DMS 273 (cell line): ENCODE measurements around the gene C3orf80.
A peak's percentile ranks its signal among the peaks of the same experiment; 100 is the strongest.
"Not testable (repeated sequence)": the region's sequence is repeated elsewhere in the genome, so short reads cannot be mapped to it uniquely, and the experiment has no call there.

Source experiments
- DNase-seq: peaks from one replicate; lab custom pipeline; 2025; ENCODE audit not compliant: unreplicated experiment; lab: John Stamatoyannopoulos, UW

The C3orf80 gene

DNA sequence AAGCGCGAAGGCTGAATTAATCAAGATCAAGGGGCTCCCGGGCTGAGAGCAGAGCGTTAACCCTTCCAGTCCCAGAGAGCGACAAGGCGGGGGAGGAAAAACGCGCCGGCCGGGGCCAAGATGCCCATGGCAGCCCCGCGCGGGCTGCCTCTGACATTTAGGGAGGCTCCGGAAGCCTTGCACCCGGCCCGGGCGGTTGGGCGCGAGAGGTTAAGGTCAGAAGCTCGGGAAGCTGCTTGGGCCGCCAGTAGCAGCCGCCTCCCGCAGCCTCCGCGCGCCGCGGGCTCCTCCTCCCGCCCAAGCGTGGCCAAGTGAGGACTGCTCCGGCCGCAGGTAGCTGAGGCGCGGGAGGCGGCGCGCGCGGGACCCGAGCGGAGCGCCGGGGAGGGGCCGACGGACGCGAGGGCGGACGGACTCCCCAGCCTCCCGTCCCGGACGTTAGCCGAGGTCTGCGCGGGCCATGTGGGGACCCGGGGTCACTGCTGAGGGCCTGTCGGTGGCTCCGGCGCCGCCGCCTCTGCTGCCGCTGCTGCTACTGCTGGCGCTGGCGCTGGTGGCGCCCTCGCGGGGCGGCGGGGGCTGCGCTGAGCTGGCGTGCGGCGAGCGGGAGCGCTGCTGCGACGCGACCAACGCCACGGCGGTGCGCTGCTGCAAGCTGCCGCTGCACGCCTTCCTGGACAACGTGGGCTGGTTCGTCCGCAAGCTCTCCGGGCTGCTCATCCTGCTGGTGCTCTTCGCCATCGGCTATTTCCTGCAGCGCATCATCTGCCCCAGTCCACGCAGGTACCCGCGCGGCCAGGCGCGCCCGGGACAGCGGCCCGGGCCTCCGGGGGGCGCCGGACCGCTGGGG is at the start of gene C3orf80:
C3orf80 (plus strand) TSS at position 247 of the 850 bp plus-strand sequence; CDS start at position 461, 214 bp downstream.
- peak; percentile 92 for DNase-seq

GRCh38 chr3:160176923-160177322 is 48.3 kb upstream of the C3orf80 start:
- no peak for DNase-seq

DNA sequence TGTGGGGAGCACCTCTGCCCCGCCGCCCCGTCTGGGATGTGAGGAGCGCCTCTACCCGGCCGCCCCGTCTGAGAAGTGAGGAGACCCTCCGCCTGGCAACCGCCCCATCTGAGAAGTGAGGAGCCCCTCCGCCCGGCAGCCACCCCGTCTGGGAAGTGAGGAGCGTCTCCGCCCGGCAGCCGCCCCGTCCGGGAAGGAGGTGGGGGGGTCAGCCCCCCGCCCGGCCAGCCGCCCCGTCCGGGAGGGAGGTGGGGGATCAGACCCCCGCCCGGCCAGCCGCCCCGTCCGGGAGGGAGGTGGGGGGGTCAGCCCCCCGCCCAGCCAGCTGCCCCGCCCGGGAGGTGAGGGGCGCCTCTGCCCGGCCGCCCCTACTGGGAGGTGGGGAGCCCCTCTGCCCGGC is 46.6 kb upstream of the C3orf80 start:
- DNase-seq: not testable (repeated sequence)

- DNase-seq: not testable (repeated sequence)
Measured at GRCh38 chr3:160179403-160179802, 45.8 kb upstream of the C3orf80 start.

- DNase-seq: no peak
Measured at GRCh38 chr3:160179906-160180305, 45.3 kb upstream of the C3orf80 start.

- DNase-seq: no peak
Measured at GRCh38 chr3:160180581-160181216, 44.5 kb upstream of the C3orf80 start.

GRCh38 chr3:160183345-160184076 is 41.7 kb upstream of the C3orf80 start:
- DNase-seq: no peak

DNA sequence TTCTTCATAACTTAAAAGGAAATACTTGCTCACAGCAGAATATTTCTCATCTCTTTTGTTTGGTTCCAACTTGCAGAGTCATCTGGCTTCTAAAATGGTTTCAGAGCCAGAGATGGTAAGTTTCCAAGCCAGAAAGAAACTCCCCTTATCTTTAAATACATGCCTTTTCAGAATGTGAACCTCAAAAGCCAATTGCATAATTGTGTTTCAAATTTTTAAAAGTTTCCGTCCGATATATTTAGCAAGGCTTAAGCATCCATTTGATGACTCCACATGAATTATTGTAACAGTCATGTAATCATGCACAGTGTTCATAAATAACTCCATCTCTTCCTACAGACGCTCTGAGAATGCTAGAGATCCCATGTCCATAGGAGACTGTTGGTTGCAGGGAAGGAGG is 40.6 kb upstream of the C3orf80 start:
- no peak for DNase-seq

- DNase-seq: no peak
Measured at GRCh38 chr3:160185751-160186150, 39.5 kb upstream of the C3orf80 start.

GRCh38 chr3:160187288-160187687 is 37.9 kb upstream of the C3orf80 start:
- DNase-seq: no peak

DNA sequence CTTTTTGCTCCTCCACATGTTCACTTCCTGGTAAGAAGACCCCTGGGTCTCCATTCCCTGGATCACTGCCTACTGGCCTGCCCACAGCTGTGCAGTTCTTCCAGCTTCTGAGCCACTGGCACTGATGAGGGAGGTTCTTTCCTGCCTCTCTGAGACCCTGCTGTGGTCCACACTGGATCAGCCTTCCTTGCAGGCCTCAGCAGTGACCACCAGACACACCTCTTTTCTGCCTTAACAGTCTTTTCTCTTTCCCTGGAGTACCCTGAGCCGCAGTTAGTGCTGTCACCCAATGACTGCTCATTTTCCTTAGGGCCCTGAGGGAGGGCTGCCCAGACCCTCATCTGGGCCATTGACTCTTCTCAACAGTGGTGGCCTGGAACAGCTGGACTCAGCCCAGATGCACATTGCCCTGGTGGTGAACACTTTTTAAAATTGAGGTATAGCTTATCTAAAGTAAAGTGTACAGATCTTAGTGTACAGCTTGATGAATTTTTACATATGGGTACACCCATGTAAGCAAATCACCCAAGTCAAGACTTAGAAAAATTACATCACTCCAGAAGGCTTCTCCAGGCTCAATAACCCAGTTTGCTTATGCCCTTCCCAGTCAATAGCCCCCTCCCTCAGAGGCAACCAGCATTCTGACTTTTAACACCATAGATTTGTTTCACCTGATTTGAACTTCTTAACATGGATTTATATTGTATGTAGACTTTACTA is 32.8 kb upstream of the C3orf80 start:
- no peak for DNase-seq

DNA sequence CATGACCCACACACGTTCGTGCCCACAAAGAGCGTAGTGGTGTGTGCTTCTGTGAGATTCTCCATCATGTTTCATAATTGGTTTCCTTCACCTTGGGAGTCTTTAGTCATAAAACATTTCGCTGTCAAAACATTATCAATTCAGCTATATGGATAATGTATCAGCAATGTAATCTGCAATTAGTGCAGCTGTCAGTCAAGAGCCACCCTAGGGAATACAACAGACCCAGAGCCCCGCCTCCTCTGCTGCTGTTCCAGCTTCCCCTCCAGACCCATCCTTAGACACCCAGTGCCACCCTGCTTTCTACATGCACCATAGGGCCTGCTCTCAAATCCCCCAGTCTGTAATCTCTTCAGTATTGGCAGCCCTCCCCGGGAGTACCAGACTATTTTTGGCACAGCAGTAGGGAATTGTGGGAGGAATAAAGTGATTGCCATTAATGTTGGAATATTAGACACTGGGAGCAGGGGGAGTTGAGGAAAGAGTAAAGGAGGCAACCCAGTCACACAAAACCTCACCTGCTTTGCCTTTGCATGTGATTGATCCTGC is 31.5 kb upstream of the C3orf80 start:
- DNase-seq: no peak

GRCh38 chr3:160194438-160194837 is 30.8 kb upstream of the C3orf80 start:
- DNase-seq: no peak

- no peak for DNase-seq
Measured at GRCh38 chr3:160195106-160195505, 30.1 kb upstream of the C3orf80 start.

DNA sequence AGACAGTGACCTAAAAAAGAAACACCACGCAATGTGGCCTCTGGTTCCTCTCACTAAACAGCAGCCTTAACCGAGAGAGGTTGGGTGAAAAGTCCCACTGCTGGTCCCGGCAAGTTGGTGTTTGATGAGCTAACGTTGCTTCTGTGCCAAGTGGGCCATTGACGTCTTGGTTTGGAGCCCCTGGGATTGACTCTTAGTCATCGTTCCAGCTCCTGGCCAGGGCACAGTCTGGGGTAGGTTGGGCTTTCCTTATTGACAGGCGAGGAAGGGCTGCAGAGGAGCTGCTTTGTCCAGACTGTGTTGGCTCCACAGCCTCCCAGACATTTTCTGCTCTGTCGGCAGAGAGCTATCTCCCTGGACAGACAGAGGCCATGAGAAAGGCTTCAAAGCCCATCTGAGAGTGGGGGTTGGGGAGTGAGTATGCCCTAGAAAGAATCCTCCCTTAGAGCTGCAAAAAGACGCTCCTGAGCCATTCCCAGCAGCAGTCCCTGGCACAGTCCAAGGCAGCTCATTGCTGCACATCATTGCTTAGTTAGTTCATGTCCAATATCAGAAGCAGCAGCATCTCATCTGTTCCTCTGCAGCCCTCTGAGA is 28.6 kb upstream of the C3orf80 start:
- DNase-seq: no peak

GRCh38 chr3:160199108-160199507 is 26.1 kb upstream of the C3orf80 start:
- no peak for DNase-seq

DNA sequence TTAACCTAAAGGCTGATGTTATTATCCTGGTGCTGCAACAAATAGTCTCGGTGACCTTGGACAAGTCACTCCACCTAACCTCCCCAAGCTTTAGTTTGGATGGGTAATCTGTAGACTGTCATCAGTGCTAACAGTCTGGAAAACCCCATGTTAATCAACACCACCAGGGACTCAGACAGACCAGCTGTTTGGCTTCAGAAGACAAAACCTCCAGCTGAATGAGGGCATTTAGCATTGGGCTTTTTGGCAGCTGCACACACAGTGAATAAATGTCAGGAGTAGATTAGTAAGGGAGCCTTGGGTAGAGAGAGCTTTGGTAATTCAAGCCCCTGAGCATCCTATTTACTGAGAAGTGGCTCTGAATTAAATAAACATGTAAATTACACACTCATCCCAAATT is 24.9 kb upstream of the C3orf80 start:
- peak; percentile 64 for DNase-seq

DNA sequence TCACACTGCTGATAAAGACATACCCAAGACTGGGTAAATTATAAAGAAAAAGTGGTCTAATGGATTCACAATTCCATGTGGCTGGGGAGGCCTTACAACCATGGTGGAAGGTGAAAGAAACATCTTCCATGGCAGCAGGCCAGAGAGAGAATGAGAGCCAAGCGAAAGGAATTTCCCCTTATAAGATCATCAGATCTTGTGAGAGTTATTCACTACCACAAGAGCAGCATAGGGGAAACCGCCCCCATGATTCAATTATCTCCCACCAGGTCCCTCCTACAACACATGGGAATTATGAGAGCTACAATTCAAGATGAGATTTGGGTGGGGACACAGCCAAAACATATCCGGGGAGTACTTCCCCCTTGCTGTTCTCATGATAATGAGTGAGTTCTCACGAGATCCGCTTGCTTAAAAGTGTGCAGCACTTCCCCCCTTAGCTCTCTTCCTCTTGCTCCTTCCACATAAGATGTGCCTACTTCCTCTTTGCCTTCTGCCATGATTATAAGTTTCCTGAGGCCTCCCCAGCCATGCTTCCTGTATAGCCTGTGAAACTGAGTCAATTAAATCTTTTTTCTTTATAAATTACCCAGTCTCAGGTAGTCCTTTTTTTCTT is 20.7 kb upstream of the C3orf80 start:
- not testable (repeated sequence) for DNase-seq

- DNase-seq: no peak
Measured at GRCh38 chr3:160205606-160206005, 19.6 kb upstream of the C3orf80 start.

- DNase-seq: no peak
Measured at GRCh38 chr3:160210341-160210740, 14.9 kb upstream of the C3orf80 start.
